ENCODE data around the gene ZNF770. TPM values are rescaled to one million over a fixed set of nuclear protein-coding genes. Genes with fewer than 3 reads are reported as not detected.

The ZNF770 gene
- total RNA-seq, 1 donor from 2014 or later: 56.1 TPM

GRCh38 chr15:34953851-34954250 lies 34.2 kb downstream of the ZNF770 start:
- H3K9me3 Mint-ChIP-seq: peaks cover 4% of the 10 kb centered on the region
- Histone ChIP-seq H4K20me1 (ENCODE audit: low read depth) (no peaks in the 10 kb centered on the region), H3K4me3 (no peak overlapping the region), H3K9me3 (ENCODE audit: low read depth) (no peaks in the 10 kb centered on the region), H3K4me1 (no peaks in the 10 kb centered on the region), H3K36me3 (peaks cover 15% of the 10 kb centered on the region), H2AFZ (replicated peaks) (no peak overlapping the region), H3K27me3 (no peaks in the 10 kb centered on the region), H3K4me2 (no peak overlapping the region), H3K27ac (no peak overlapping the region), H3K79me2 (ENCODE audit: low read depth) (peaks cover 30% of the 10 kb centered on the region), H3F3A (ENCODE audit: low read depth) (no peaks in the 10 kb centered on the region), H3K9ac (no peak overlapping the region)
- no peaks in the 10 kb centered on the region for H3K27me3 Mint-ChIP-seq (ENCODE audit: insufficient read depth, low read depth)
- no peaks in the 10 kb centered on the region for H3K4me1 Mint-ChIP-seq
- H3K27ac Mint-ChIP-seq: no peak overlapping the region
- DNase-seq (ENCODE audit: low spot score): no peak
- no peak overlapping the region for H3K4me3 Mint-ChIP-seq
- H3K36me3 Mint-ChIP-seq: peaks cover 16% of the 10 kb centered on the region
- TF ChIP-seq CTCF (IDR thresholded peaks at IDR 0.05): no peak
- TF ChIP-seq EZH2phosphoT487 (IDR thresholded peaks at IDR 0.05): no peak
- TF ChIP-seq EZH2 (IDR thresholded peaks at IDR 0.05): no peak

- Histone ChIP-seq H3F3A (ENCODE audit: low read depth) (no peaks in the 10 kb centered on the region), H3K9me3 (ENCODE audit: low read depth) (no peaks in the 10 kb centered on the region), H3K9ac (no peak overlapping the region), H3K27ac (no peak overlapping the region), H4K20me1 (ENCODE audit: low read depth) (no peaks in the 10 kb centered on the region), H3K4me1 (no peaks in the 10 kb centered on the region), H3K79me2 (ENCODE audit: low read depth) (peaks cover 30% of the 10 kb centered on the region), H3K36me3 (peaks cover 22% of the 10 kb centered on the region), H2AFZ (replicated peaks) (no peak overlapping the region), H3K4me3 (no peak overlapping the region), H3K27me3 (no peaks in the 10 kb centered on the region), H3K4me2 (no peak overlapping the region)
- no peaks in the 10 kb centered on the region for H3K27me3 Mint-ChIP-seq (ENCODE audit: insufficient read depth, low read depth)
- H3K36me3 Mint-ChIP-seq: peaks cover 25% of the 10 kb centered on the region
- DNase-seq (ENCODE audit: low spot score): no peak
- no peak overlapping the region for H3K4me3 Mint-ChIP-seq
- H3K27ac Mint-ChIP-seq: no peak overlapping the region
- H3K4me1 Mint-ChIP-seq: no peaks in the 10 kb centered on the region
- H3K9me3 Mint-ChIP-seq: peaks cover 4% of the 10 kb centered on the region
- TF ChIP-seq CTCF (IDR thresholded peaks at IDR 0.05) (no peak), EZH2 (IDR thresholded peaks at IDR 0.05) (no peak), EZH2phosphoT487 (IDR thresholded peaks at IDR 0.05) (no peak)
These were observed 35.6 kb downstream of the ZNF770 start for GRCh38 chr15:34952481-34952880.

- no peaks in the 10 kb centered on the region for H3F3A ChIP-seq (ENCODE audit: low read depth)
- Mint-ChIP-seq H3K27ac (no peak overlapping the region), H3K27me3 (ENCODE audit: insufficient read depth, low read depth) (no peaks in the 10 kb centered on the region), H3K4me1 (no peaks in the 10 kb centered on the region), H3K4me3 (no peak overlapping the region), H3K9me3 (peaks cover 4% of the 10 kb centered on the region), H3K36me3 (peaks cover 26% of the 10 kb centered on the region)
- H3K4me2 ChIP-seq: no peak overlapping the region
- no peaks in the 10 kb centered on the region for H3K4me1 ChIP-seq
- no peak for DNase-seq (ENCODE audit: low spot score)
- TF ChIP-seq EZH2 (IDR thresholded peaks at IDR 0.05) (no peak), EZH2phosphoT487 (IDR thresholded peaks at IDR 0.05) (no peak)
- H2AFZ ChIP-seq (replicated peaks): no peak overlapping the region
- no peaks in the 10 kb centered on the region for H3K9me3 ChIP-seq (ENCODE audit: low read depth)
- peaks cover 22% of the 10 kb centered on the region for H3K36me3 ChIP-seq
- H3K27ac ChIP-seq: no peak overlapping the region
- H3K9ac ChIP-seq: no peak overlapping the region
- H3K79me2 ChIP-seq (ENCODE audit: low read depth): peaks cover 26% of the 10 kb centered on the region
- no peak overlapping the region for H3K4me3 ChIP-seq
- H3K27me3 ChIP-seq: no peaks in the 10 kb centered on the region
- no peaks in the 10 kb centered on the region for H4K20me1 ChIP-seq (ENCODE audit: low read depth)
These were observed 36.1 kb downstream of the ZNF770 start for GRCh38 chr15:34951993-34952392.

- H2AFZ ChIP-seq (replicated peaks): no peak overlapping the region
- TF ChIP-seq CTCF (IDR thresholded peaks at IDR 0.05) (no peak), EZH2 (IDR thresholded peaks at IDR 0.05) (no peak), EZH2phosphoT487 (IDR thresholded peaks at IDR 0.05) (no peak)
- H3K27ac ChIP-seq: no peak overlapping the region
- no peak overlapping the region for H3K4me2 ChIP-seq
- H3K36me3 ChIP-seq: peaks cover 20% of the 10 kb centered on the region
- no peaks in the 10 kb centered on the region for H3K9me3 ChIP-seq (ENCODE audit: low read depth)
- no peaks in the 10 kb centered on the region for H4K20me1 ChIP-seq (ENCODE audit: low read depth)
- no peaks in the 10 kb centered on the region for H3K4me1 Mint-ChIP-seq
- H3K4me3 Mint-ChIP-seq: no peak overlapping the region
- no peaks in the 10 kb centered on the region for H3K4me1 ChIP-seq
- H3K27me3 ChIP-seq: no peaks in the 10 kb centered on the region
- no peak overlapping the region for H3K9ac ChIP-seq
- no peak overlapping the region for H3K27ac Mint-ChIP-seq
- H3K4me3 ChIP-seq: no peak overlapping the region
- peaks cover 15% of the 10 kb centered on the region for H3K36me3 Mint-ChIP-seq
- H3K27me3 Mint-ChIP-seq (ENCODE audit: insufficient read depth, low read depth): no peaks in the 10 kb centered on the region
- H3K9me3 Mint-ChIP-seq: no peaks in the 10 kb centered on the region
- DNase-seq (ENCODE audit: low spot score): no peak
- H3K79me2 ChIP-seq (ENCODE audit: low read depth): no peaks in the 10 kb centered on the region
- no peaks in the 10 kb centered on the region for H3F3A ChIP-seq (ENCODE audit: low read depth)
These were observed 43.2 kb downstream of the ZNF770 start for GRCh38 chr15:34944936-34945335.
